ENCODE data around the gene RBM27. TPM values are rescaled to one million over a fixed set of nuclear protein-coding genes. Genes with fewer than 3 reads are reported as not detected.

RBM27 gene
- total RNA-seq, 4 donors from 2014 or later, result 16.0 to 29.1 (median 20.4) TPM

- no peak for TF ChIP-seq CTCF (IDR thresholded peaks at IDR 0.05; ENCODE audit: low read depth)
These were observed 28.8 kb downstream of the RBM27 start for GRCh38 chr5:146232223-146232622.

GRCh38 chr5:146233441-146233840, 30.0 kb downstream of the RBM27 start:
- TF ChIP-seq CTCF (IDR thresholded peaks at IDR 0.05; ENCODE audit: low read depth), result no peak

GRCh38 chr5:146238973-146239372, 35.6 kb downstream of the RBM27 start:
- no peak for TF ChIP-seq CTCF (IDR thresholded peaks at IDR 0.05; ENCODE audit: low read depth)

GRCh38 chr5:146240951-146241350, 37.5 kb downstream of the RBM27 start:
- no peak for TF ChIP-seq CTCF (IDR thresholded peaks at IDR 0.05; ENCODE audit: low read depth)

- no peak for TF ChIP-seq CTCF (IDR thresholded peaks at IDR 0.05; ENCODE audit: low read depth)
These were observed 39.8 kb downstream of the RBM27 start for GRCh38 chr5:146243247-146243646.

- TF ChIP-seq CTCF (IDR thresholded peaks at IDR 0.05; ENCODE audit: low read depth), result no peak
These were observed 45.2 kb downstream of the RBM27 start for GRCh38 chr5:146248561-146248960.

GRCh38 chr5:146249801-146250200, 46.4 kb downstream of the RBM27 start:
- no peak for TF ChIP-seq CTCF (IDR thresholded peaks at IDR 0.05; ENCODE audit: low read depth)

Small RNA genes within 50 kb of the gene (small RNA-seq; reads per million reads assigned to genes)
- not detected for gene RNU7-180P

Other genes with a start within 250 kb of the RBM27 start
- not detected for gene PLAC8L1, start 98.0 kb upstream of the RBM27 start, total RNA-seq
- gene LARS1, start 21.0 kb upstream of the RBM27 start, total RNA-seq, result 10 to 100 TPM; 58.6 to 98.8 (median 63.4) TPM
- gene POU4F3, start 135.2 kb downstream of the RBM27 start, total RNA-seq, result under 1 TPM in 1 of 4 donors, not detected in 3; 0.44 TPM
- 100 to 1,000 TPM in 1 of 4 donors, 10 to 100 TPM in 3; 41.6 to 120 (median 59.2) TPM for gene TCERG1, start 243.7 kb downstream of the RBM27 start, total RNA-seq

All from subcutaneous adipose tissue (tissue), 4 donors.